ENCODE measurements around the gene NKD1.

- TF ChIP-seq CTCF (IDR thresholded peaks at IDR 0.05) (no peak), POLR2A (IDR thresholded peaks at IDR 0.05) (no peak), EP300 (IDR thresholded peaks at IDR 0.05) (no peak)
Observed at GRCh38 chr16:50528820-50529219, 19.4 kb upstream of the NKD1 start.
